ENCODE measurements around the gene RD3L.
A peak's percentile ranks its signal among the peaks of the same experiment; 100 is the strongest.

The RD3L gene

DNA sequence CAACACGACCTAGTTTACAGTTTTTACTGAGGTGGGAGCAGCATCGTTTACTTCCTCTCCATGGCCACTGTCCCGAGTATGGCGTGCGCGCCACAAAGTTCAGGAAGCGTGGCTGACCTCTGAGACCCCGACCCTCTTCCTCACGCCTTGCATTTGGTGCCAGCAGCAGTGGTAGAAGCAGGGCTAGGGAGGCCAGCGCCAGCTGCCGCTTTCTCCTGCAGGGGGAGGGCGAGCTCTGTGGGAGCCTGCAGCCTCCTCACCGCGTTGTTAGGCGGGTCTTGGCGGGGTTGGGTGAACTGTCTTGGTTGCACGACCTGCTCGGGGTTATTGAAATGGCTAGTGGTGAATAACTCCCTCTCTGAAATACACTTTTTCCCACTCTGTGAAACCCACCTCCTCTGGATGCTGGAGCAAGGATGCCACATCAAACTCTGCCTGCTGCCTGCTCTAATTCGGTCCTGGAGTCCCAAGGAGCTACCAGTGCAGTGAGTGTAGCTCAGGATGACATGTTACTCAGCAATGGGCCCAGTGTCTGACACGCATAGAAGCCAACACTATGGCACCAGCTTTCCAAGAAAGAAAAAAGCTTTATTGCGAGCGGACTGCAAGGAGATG, 36.4 kb downstream of the RD3L start:
- peaks cover 7% of the 10 kb centered on the region for H3K36me3 ChIP-seq (ENCODE audit: insufficient read depth, low read length)
- H3K79me2 ChIP-seq (ENCODE audit: insufficient read depth, low read length): no peaks in the 10 kb centered on the region
- H4K20me1 ChIP-seq (ENCODE audit: insufficient read depth, low read length): peaks cover 2% of the 10 kb centered on the region; the same call in 1 of the 2 replicates
- H3K27ac ChIP-seq (ENCODE audit: low read length): no peak overlapping the region
- H2AFZ ChIP-seq (ENCODE audit: low read depth, low read length): no peak overlapping the region
- H3K4me1 ChIP-seq (ENCODE audit: insufficient read depth, low read length): no peaks in the 10 kb centered on the region
- H3K9me3 ChIP-seq (ENCODE audit: insufficient read depth, low read length, severe bottlenecking): no peaks in the 10 kb centered on the region
- TF ChIP-seq, protein P1, sequence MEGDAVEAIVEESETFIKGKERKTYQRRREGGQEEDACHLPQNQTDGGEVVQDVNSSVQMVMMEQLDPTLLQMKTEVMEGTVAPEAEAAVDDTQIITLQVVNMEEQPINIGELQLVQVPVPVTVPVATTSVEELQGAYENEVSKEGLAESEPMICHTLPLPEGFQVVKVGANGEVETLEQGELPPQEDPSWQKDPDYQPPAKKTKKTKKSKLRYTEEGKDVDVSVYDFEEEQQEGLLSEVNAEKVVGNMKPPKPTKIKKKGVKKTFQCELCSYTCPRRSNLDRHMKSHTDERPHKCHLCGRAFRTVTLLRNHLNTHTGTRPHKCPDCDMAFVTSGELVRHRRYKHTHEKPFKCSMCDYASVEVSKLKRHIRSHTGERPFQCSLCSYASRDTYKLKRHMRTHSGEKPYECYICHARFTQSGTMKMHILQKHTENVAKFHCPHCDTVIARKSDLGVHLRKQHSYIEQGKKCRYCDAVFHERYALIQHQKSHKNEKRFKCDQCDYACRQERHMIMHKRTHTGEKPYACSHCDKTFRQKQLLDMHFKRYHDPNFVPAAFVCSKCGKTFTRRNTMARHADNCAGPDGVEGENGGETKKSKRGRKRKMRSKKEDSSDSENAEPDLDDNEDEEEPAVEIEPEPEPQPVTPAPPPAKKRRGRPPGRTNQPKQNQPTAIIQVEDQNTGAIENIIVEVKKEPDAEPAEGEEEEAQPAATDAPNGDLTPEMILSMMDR (IDR thresholded peaks at IDR 0.05; ENCODE audit: borderline replicate concordance, extremely low read depth, low read length, poor library complexity, severe bottlenecking): no peak
- TF ChIP-seq EZH2 (IDR thresholded peaks at IDR 0.05; ENCODE audit: borderline replicate concordance, low read depth, low read length, severe bottlenecking): no peak
- no peak overlapping the region for H3K4me2 ChIP-seq (ENCODE audit: insufficient read depth, low read length)
- no peaks in the 10 kb centered on the region for H3K27me3 ChIP-seq (ENCODE audit: insufficient read depth, low read length, poor library complexity)
- H3K9ac ChIP-seq (ENCODE audit: low read depth, low read length): no peak overlapping the region
- no peak overlapping the region for H3K4me3 ChIP-seq (ENCODE audit: low read depth in 1 of 2, low read length in 2 of 2)
- peak; percentile 15 for DNase-seq
- 0 out of 3 replicates have a peak, but pooled peaks have one; percentile 42 for ATAC-seq (ENCODE audit: insufficient read depth, low read depth)

DNA sequence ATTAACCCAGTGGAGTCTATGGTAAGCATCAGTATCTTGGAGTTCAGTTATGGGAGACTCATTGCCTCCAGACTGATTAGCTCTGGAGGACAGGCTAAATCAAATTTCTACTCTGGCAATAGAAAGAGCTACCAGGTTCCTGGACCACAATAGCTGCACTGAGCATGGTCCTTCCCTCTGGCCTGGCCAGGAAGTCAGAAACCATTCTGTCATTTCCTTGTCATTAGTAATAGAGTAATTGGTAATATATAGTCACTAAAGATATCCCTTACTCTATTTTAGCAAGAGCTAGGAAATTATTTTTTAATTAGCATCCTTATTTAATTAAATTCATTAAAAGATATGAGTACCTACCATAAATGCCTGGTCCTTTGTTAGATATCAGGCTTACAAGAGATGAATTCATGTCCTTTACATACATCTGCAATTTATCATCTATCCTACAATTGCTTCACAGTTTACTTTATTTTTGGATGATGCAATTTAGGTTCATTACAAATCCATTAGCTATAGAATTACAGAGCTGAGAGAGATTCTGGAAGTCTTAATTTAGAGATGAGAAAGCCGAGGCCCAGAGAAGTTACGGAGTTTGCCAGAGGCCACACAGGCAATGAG, 37.7 kb downstream of the RD3L start:
- Histone ChIP-seq H3K4me3 (ENCODE audit: low read depth in 1 of 2, low read length in 2 of 2) (no peak overlapping the region), H3K4me1 (ENCODE audit: insufficient read depth, low read length) (no peaks in the 10 kb centered on the region), H3K9ac (ENCODE audit: low read depth, low read length) (no peak overlapping the region), H3K4me2 (ENCODE audit: insufficient read depth, low read length) (no peak overlapping the region), H3K27me3 (ENCODE audit: insufficient read depth, low read length, poor library complexity) (no peaks in the 10 kb centered on the region), H3K9me3 (ENCODE audit: insufficient read depth, low read length, severe bottlenecking) (no peaks in the 10 kb centered on the region), H2AFZ (ENCODE audit: low read depth, low read length) (no peak overlapping the region), H3K79me2 (ENCODE audit: insufficient read depth, low read length) (no peaks in the 10 kb centered on the region), H3K27ac (ENCODE audit: low read length) (no peak overlapping the region), H4K20me1 (ENCODE audit: insufficient read depth, low read length) (peaks cover 2% of the 10 kb centered on the region; the same call in 1 of the 2 replicates), H3K36me3 (ENCODE audit: insufficient read depth, low read length) (peaks cover 4% of the 10 kb centered on the region)
- DNase-seq: no peak
- TF ChIP-seq EZH2 (IDR thresholded peaks at IDR 0.05; ENCODE audit: borderline replicate concordance, low read depth, low read length, severe bottlenecking): no peak
- TF ChIP-seq, protein P1 (IDR thresholded peaks at IDR 0.05; ENCODE audit: borderline replicate concordance, extremely low read depth, low read length, poor library complexity, severe bottlenecking): no peak
- ATAC-seq (ENCODE audit: insufficient read depth, low read depth): no peak

DNA sequence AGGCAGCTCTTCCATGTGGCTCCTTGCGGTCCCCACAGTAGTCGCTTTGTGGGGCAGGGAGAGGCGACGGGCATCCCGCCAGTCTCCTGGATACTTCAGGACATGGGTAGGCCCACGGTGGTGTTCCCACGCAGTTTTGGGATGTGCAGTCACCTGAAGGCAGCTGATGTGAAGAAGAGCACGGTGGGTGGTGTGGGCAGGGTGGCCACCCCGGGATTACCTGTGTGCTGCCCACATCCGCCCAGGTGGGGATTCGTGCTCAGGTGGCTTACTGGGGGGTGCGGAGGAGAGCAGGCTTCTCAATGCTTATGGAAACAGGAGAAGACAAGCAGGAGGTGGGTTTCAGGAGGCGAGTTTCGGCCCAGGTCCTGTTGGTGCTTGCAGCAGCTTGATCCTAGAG, 42.5 kb downstream of the RD3L start:
- TF ChIP-seq, protein P1 (IDR thresholded peaks at IDR 0.05; ENCODE audit: borderline replicate concordance, extremely low read depth, low read length, poor library complexity, severe bottlenecking): no peak
- TF ChIP-seq EZH2 (IDR thresholded peaks at IDR 0.05; ENCODE audit: borderline replicate concordance, low read depth, low read length, severe bottlenecking): no peak
- ATAC-seq (ENCODE audit: insufficient read depth, low read depth): no peak

More for the DNA sequence above, 42.5 kb downstream of the RD3L start:
- H3K36me3 ChIP-seq (ENCODE audit: insufficient read depth, low read length): no peaks in the 10 kb centered on the region
- no peak for DNase-seq
- H3K27me3 ChIP-seq (ENCODE audit: insufficient read depth, low read length, poor library complexity): no peaks in the 10 kb centered on the region
- no peaks in the 10 kb centered on the region for H4K20me1 ChIP-seq (ENCODE audit: insufficient read depth, low read length)
- H3K27ac ChIP-seq (ENCODE audit: low read length): no peak overlapping the region
- no peak overlapping the region for H3K4me2 ChIP-seq (ENCODE audit: insufficient read depth, low read length)
- H3K9me3 ChIP-seq (ENCODE audit: insufficient read depth, low read length, severe bottlenecking): no peaks in the 10 kb centered on the region
- H2AFZ ChIP-seq (ENCODE audit: low read depth, low read length): no peak overlapping the region
- H3K4me1 ChIP-seq (ENCODE audit: insufficient read depth, low read length): no peaks in the 10 kb centered on the region
- H3K4me3 ChIP-seq (ENCODE audit: low read depth in 1 of 2, low read length in 2 of 2): no peak overlapping the region
- no peaks in the 10 kb centered on the region for H3K79me2 ChIP-seq (ENCODE audit: insufficient read depth, low read length)
- no peak overlapping the region for H3K9ac ChIP-seq (ENCODE audit: low read depth, low read length)

Data from DND-41 (cell line).